Esophagus squamous epithelium (tissue), 5 donors: ENCODE measurements around the gene RPS6KA1. TPM values are rescaled to one million over a fixed set of nuclear protein-coding genes. Genes with fewer than 3 reads are reported as not detected.

Experiments
- DNase-seq: peaks from one replicate; lab custom pipeline; 2025; lab: John Stamatoyannopoulos, UW
- H3K27ac ChIP-seq, 4 donors: fragments of 200-600 bp; sonication (generic); one replicate each; pipeline ENCODE4 v1.5.1; 2016 to 2019; ENCODE audit warnings: mild to moderate bottlenecking in 1 of 4
- H3K27me3 ChIP-seq, 4 donors: fragments of 200-600 bp; sonication (generic); 1 replicate in 3 of 4; 2 replicates in 1 of 4; pipeline versions ENCODE4 v1.5.1 to v1.6.0; 2017 to 2021; ENCODE audit warnings: antibody characterized with exemption in 1 of 4
- H3K36me3 ChIP-seq, 3 donors: fragments of 200-600 bp; sonication (generic); one replicate each; pipeline ENCODE4 v1.5.1; 2016 to 2019
- H3K4me1 ChIP-seq, 3 donors: fragments of 200-600 bp; sonication (generic); one replicate each; pipeline ENCODE4 v1.5.1; 2017 to 2019
- H3K4me3 ChIP-seq, 4 donors: fragments of 200-600 bp; sonication (generic); 1 replicate in 3 of 4; 2 replicates in 1 of 4; pipeline ENCODE4 v1.5.1; 2016 to 2019; ENCODE audit warnings: mild to moderate bottlenecking in 2 of 4, moderate library complexity in 1 of 4
- H3K9me3 ChIP-seq, 3 donors: fragments of 200-600 bp; sonication (generic); one replicate each; pipeline ENCODE4 v1.5.1; 2016 to 2019
- POLR2A ChIP-seq, 4 donors: fragments of 450-650 bp; IDR thresholded peaks; one replicate each; pipeline ENCODE4 v1.6.1; 2017; ENCODE audit warnings: antibody characterized with exemption in 4 of 4, mild to moderate bottlenecking in 4 of 4, moderate library complexity in 3 of 4
- WGBS, 2 donors: methylation state at CpG; one replicate each; pipeline ENCODE4 v1.1.5; 2018; 5-methylcytosine and 5-hydroxymethylcytosine counted together
- intact Hi-C: fragments of 100-400 bp; cut with DNase I; formaldehyde crosslinking; loops from one replicate; pipeline ENCODE4 v1.15.0; 2022
- total RNA-seq, 4 donors: library from RNA; depleted of rRNA; stranded (reverse); fragments of >200 nt; gene quantifications; one replicate each; pipeline ENCODE4 v1.1.0, GENCODE V29; 2016
- TF ChIP-seq, protein P1 (sequence below), 6 experiments: fragments of 450-650 bp in 4 of 6; fragments of 200-600 bp in 2 of 6; sonication (generic) in 2 of 6; IDR thresholded peaks; one replicate each; pipeline ENCODE4 v1.5.1; 2016 to 2019; ENCODE audit warnings: antibody characterized with exemption in 6 of 6, mild to moderate bottlenecking in 4 of 6, moderate library complexity in 4 of 6
- donor health status: DM: yes; HTN: yes; CAD: no.

Gene RPS6KA1
- total RNA-seq, 4 donors from 2014 or later: 24.0 to 49.7 (median 37.7) TPM

DNA sequence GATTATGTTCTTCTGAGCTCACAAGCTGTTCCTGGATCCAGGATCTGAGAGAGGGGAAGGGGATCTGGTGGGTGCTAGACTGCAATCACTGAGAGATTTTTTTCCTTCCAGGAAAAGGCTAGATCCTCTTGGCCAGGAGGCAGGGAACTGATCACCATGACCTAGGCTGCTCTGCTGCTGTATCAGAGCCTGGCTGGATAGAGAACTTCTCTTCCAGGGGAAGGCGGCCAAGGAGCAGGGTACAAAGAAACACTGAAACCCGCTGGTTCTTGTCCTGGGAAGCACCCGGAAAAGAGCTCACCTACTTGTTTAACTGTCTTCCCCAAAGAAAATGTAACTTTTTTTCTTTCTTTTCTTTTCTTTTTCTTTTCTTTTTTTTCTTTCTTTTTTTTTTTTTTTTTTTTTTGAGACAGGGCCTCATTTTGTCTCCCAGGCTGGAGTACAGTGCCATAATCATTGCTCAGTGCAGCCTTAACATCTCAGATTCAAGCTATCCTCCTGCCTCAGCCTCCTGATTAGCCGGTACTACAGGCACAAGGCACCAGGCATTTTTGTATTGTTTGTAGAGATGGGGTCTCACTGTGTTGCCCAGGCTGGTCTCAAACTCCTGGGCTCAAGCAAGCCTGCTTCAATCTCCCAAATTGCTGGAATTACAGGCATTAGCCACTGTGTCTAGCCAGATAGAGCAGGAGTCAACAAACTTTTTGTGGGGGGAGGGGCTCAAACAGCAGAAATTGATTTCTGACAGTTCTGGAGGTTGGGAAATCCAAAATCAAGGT, 12.4 kb upstream of the RPS6KA1 start:
- H3K4me3 ChIP-seq: no peak overlapping the region
- TF ChIP-seq, protein P1, sequence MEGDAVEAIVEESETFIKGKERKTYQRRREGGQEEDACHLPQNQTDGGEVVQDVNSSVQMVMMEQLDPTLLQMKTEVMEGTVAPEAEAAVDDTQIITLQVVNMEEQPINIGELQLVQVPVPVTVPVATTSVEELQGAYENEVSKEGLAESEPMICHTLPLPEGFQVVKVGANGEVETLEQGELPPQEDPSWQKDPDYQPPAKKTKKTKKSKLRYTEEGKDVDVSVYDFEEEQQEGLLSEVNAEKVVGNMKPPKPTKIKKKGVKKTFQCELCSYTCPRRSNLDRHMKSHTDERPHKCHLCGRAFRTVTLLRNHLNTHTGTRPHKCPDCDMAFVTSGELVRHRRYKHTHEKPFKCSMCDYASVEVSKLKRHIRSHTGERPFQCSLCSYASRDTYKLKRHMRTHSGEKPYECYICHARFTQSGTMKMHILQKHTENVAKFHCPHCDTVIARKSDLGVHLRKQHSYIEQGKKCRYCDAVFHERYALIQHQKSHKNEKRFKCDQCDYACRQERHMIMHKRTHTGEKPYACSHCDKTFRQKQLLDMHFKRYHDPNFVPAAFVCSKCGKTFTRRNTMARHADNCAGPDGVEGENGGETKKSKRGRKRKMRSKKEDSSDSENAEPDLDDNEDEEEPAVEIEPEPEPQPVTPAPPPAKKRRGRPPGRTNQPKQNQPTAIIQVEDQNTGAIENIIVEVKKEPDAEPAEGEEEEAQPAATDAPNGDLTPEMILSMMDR (IDR thresholded peaks at IDR 0.05): no peak
- no peak for TF ChIP-seq POLR2A (IDR thresholded peaks at IDR 0.05)
- intact Hi-C loops: no loop called here
- H3K9me3 ChIP-seq: no peaks in the 10 kb centered on the region
- no peaks in the 10 kb centered on the region for H3K4me1 ChIP-seq
- 53 to 62% methylated on average over 3 to 4 of the region's 4 CpGs for WGBS, 2 donors
- no peak for DNase-seq
- H3K27me3 ChIP-seq: peaks cover 0 to 10% (median 0%) of the 10 kb centered on the region in 4 donors
- H3K36me3 ChIP-seq: no peaks in the 10 kb centered on the region
- H3K27ac ChIP-seq: no peak overlapping the region

DNA sequence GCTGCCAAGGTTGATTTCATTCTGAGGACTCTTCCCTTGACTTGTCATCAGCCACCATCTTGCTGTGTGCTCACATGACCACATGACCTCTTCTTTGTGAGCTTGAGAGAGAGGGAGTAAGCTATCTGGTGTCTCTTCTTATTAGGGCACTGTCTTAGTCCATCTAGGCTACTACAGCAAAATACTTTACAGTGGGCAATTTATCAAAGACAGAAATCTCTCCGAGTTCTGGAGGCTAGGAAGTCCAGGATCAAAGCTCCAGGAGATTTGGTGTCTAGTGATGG, 11.9 kb upstream of the RPS6KA1 start:
- TF ChIP-seq POLR2A (IDR thresholded peaks at IDR 0.05): no peak
- TF ChIP-seq, protein P1 (IDR thresholded peaks at IDR 0.05): no peak
- Histone ChIP-seq H3K27ac (no peak overlapping the region), H3K9me3 (no peaks in the 10 kb centered on the region), H3K27me3 (peaks cover 0 to 16% (median 0%) of the 10 kb centered on the region in 4 donors), H3K36me3 (no peaks in the 10 kb centered on the region), H3K4me1 (no peaks in the 10 kb centered on the region), H3K4me3 (no peak overlapping the region)
- intact Hi-C loops: no loop called here
- DNase-seq: no peak
- WGBS, 2 donors: 61 to 89% methylated on average over 1 of the region's 1 CpG

DNA sequence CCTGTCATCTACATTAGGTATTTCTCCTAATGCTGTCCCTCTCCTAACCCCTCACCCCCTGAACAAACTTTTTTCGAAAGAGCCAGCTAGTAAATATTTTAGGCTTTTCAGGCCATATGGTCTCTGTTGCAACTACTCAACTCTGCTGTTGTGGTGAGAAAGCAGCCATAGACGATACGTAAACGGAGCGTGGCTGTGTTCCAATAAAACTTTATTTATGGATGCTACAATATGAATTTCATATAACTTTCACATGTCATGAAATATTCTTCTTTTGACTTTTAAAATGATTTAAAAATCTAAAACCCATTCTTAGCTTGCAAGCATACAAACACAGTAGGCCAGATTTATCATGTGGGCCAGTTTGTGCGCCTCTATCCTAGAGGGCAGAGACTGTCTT, 11.2 kb upstream of the RPS6KA1 start:
- intact Hi-C loops: no loop called here
- no peaks in the 10 kb centered on the region for H3K4me1 ChIP-seq
- H3K4me3 ChIP-seq: no peak overlapping the region
- no peak overlapping the region for H3K27ac ChIP-seq
- WGBS, 2 donors: 90 to 91% methylated on average over 6 of the region's 6 CpGs
- peaks cover 0 to 22% (median 0%) of the 10 kb centered on the region in 4 donors for H3K27me3 ChIP-seq
- H3K36me3 ChIP-seq: no peaks in the 10 kb centered on the region
- TF ChIP-seq, protein P1 (IDR thresholded peaks at IDR 0.05): no peak
- no peak for TF ChIP-seq POLR2A (IDR thresholded peaks at IDR 0.05)
- no peaks in the 10 kb centered on the region for H3K9me3 ChIP-seq
- DNase-seq: no peak

DNA sequence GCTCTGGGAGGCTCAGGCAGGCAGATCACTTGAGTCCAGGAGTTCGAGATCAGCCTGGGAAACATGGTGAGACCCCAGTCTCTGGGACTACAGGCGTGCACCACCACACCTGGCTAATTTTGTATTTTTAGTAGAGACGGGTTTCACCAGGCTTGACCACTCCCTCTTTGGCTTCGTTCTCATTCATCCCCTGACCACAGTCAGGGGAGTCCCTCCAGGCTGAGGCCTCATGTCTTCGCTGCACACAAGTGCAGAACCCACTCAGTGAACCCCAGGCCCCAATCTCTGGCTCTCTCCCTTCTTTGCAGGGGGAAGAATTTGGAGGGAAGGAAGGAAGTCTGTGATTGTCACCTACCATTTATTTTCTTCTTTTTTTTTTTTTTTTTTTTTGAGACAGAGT, 9.2 kb upstream of the RPS6KA1 start:
- TF ChIP-seq, protein P1 (IDR thresholded peaks at IDR 0.05): no peak
- TF ChIP-seq POLR2A (IDR thresholded peaks at IDR 0.05): no peak
- Histone ChIP-seq H3K4me3 (no peak overlapping the region), H3K9me3 (no peaks in the 10 kb centered on the region), H3K36me3 (no peaks in the 10 kb centered on the region), H3K27ac (no peak overlapping the region), H3K4me1 (peaks cover 0 to 11% (median 4%) of the 10 kb centered on the region in 3 donors), H3K27me3 (peaks cover 0 to 37% (median 0%) of the 10 kb centered on the region in 4 donors)
- DNase-seq: no peak
- intact Hi-C loops: no loop called here
- 69 to 81% methylated on average over 5 of the region's 5 CpGs for WGBS, 2 donors

DNA sequence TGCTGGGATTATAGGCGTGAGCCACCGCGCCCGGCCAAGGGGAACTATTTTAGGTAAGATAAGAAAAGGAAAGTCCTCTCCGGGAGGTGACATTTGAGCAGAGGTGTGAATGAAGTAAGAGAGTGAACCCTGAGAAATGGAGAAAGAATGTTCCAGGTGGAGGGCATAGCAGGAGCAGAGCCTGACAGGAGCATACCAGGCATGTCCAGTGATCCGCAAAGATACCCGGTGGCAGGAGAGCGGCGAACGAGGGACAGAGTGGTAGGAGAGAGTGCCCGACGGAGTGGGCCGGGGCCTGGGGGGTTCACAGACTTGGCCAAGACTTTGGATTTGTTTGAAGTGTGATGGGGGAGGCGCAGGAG, 7.9 kb upstream of the RPS6KA1 start:
- Histone ChIP-seq H3K4me3 (no peak overlapping the region), H3K27ac (no peak overlapping the region), H3K27me3 (peaks cover 0 to 49% (median 0%) of the 10 kb centered on the region in 4 donors), H3K9me3 (no peaks in the 10 kb centered on the region), H3K4me1 (peaks cover 0 to 11% (median 4%) of the 10 kb centered on the region in 3 donors), H3K36me3 (no peaks in the 10 kb centered on the region)
- WGBS, 2 donors: 71% methylated on average over 14 of the region's 14 CpGs
- intact Hi-C loops: no loop called here
- no peak for DNase-seq
- TF ChIP-seq, protein P1 (IDR thresholded peaks at IDR 0.05): no peak
- no peak for TF ChIP-seq POLR2A (IDR thresholded peaks at IDR 0.05)
